ENCODE measurements around the gene RNF157.
A peak's percentile ranks its signal among the peaks of the same experiment; 100 is the strongest.
"Not testable (repeated sequence)": the region's sequence is repeated elsewhere in the genome, so short reads cannot be mapped to it uniquely, and the experiment has no call there.

RNF157 gene

DNA sequence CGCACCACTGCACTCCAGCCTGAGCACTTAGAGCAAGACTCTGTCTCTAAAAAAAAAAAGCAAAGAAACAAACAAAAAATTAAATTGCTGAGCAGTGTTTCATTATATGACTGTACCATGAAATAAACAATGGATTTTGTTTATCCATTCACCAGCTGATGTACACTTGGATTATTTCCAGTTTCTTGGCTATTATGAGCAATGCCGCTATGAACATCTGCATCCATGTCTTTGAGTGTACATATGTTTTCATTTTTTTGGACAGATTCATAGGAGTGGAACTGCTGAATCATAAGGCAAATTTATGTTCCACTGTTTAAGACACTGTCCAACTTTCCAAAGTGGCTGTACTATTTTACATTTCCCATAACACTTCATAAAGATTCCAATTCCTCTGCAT is 8.0 kb downstream of the RNF157 start:
- DNase-seq = no peak

DNA sequence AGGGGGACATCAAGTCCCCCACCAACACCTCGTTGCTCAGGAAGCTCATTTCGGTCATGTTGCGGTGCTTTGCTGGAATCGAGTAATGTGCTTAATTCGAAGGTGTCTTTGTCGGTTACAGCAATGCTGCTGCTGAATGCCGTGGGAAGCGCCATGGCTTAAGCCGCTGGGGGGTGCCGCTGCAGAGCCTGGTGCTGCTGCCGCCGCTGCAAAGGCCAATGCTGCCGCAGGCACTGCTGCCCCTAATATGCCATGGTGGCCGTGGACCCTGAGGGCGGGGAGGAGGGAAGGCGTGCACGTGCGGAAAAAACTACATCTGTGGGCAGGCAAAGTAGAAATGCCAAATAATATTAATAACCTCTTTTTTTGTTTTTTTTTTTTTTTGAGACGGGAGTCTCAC is 13.5 kb downstream of the RNF157 start:
- DNase-seq = not testable (repeated sequence)

DNA sequence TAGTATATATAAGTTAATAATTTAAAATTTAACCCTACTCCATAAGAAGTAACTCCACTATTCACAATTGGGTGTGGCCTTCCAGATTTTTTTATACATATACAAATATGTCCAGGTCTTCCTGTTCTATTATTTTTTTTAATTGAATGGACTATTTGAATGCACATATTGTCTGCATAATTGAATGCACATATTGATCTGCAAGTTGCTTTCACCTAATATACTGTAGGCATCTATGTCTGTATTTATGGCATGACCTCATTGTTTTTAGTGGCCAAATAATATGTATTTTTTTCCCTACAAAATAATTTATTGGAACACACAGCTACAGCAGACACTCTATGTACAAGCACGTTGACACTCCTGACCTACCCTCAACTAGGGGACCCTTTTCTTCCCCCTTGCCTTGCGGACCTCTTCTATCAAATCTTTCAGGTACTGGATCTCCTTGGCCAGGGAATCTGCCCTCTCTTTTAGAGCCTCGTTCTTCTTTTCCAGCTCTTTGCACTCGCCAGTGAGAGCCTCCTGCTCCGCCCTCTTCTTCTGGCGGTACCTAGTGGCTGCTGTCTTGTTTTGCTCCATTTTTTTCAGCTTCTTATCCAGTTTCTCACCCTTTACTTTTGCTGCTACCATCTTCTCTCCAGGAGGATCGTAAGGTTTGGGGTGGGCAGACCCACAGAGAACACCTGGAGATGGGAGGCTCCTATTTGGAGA is 14.8 kb downstream of the RNF157 start:
- DNase-seq = not testable (repeated sequence)

DNA sequence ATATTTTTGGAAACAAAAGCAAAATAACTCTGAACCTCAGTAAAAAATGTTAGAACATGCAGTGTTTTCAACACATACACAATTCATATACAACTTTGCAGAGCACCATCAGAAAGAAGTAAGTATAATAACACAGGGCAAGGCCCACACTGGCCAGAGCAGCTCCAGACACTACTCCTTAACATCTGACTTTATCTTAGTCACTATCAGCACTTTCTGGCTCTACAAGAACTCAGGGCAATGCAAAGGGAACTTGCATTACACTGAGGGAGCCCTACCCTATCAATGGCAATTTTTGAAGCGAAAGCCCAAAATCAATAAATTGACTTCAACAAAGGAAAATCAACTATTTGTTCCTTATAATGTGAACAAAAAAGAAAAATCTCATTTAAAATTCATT is 16.5 kb downstream of the RNF157 start:
- no peak for DNase-seq

DNA sequence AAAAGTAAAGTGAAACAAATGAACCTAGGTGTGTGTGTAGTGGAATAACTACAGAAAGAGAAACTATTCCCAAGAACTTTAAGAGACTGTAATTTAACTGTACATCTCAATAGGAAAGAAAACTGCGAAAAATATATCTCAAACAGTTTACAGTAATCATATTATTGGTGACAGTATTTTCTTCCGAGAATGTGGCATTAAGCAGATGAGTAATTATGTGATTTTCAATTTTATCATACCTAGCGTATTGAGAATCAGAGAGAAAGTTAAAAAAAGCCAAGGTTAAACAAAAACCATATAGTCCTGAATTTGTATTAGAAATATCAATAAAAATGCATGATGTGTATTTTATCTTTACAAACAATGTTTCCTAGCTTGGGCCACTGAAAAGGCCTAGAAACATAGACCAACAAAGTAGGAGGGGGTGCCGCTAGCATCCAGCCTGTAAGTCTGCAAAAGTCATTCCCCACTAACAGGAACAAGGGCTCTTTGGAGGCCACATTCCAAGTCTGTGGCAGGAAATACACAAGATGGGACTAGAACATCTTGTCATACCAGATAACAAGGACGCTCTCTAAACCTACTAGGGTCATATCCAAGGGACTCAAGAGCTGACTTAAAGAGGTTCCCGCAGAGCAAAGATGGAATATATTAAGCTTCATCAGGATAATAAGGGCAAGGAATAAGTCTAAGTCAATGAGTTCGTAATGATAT is 20.5 kb downstream of the RNF157 start:
- DNase-seq = no peak

DNA sequence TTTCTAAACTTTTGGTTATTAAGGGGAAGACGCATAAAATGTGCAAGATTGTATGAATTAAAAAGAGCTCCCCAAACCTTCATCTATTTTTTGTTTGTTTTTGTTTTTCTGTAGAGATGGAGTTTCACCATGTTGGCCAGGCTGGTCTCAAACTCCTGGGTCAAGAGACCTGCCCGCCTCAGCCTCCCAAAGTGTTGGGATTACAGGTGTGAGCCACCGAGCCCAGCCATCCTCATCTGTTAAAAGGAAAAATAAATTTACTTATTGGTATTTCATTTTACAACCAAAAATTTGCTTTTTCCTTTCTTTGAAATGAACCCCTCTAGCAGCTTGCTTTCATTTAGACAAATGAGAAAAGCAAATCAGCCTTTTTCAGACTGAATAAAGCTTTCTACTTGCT is 23.2 kb downstream of the RNF157 start:
- DNase-seq = no peak

DNA sequence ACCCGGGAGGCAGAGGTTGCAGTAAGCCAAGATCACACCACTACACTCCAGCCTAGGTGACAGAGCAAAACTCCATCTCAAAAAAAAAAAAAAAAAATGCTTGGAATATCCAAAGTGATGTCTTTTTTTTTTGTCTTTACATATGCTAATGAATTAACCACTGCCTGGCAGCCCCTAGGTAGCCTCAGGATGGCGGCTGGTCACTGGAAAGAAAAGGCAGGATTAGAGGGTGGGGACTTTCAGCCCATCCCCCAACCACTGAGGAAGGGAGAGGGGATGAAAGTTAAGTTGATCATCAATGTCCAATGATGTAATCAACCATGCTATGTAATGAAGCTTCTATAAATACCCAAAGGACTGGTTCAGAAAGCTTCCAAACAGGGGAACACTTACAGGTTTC is 26.8 kb downstream of the RNF157 start:
- no peak for DNase-seq

DNA sequence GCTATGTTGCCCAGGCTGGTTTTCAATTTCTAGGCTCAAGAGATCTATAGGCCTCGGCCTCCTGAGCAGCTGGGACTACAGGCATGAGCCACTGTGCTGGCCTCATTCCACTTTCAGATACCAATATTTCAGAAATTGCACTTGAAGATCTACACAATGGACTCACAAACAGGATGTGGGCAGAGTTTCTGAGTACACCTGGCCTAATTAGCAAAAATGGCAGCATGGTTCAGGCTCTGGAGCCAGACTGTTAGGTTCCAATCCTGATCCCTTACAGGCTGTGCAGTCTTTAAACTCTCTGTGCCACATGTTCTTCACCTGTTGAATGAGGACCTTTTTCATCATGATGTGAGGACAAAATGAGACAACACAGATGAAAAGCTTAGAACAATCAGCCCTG is 32.2 kb downstream of the RNF157 start:
- no peak for DNase-seq

DNA sequence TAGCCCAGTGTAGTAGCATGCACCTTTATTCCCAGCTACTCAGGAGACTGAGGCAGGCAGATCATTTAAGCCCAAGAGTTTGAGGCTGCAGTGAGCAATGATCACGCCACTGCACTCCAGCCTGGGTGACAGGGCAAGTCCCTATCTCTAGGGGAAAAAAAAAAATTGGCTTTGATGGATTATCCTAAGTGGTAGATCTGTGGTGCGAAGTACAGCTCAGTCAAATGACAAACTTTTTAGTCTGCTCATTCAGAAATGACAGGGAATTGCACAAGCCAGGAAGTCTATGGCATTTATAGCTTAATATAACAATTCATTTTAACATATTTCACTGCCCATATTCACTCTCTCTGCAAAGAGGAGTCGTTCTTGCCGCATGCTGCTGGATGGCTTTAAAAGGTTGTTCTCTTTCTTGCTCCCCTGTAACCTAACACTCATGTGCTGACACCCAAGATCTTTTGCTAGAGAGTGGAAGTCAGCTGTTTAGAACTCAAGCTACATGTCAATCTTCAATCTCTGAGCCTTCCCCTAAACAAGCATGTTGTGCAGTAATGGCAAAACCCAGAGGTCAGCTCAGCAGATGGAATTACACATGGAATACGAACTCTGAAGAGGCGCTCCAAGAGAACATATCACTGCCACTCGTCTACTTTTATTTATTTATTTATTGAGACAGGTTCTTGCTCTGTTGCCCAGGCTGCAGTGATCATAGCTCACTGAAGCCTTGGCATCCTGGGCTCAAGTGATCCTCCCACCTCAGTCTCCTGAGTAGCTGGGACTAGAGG is 32.8 kb downstream of the RNF157 start:
- DNase-seq = no peak

DNA sequence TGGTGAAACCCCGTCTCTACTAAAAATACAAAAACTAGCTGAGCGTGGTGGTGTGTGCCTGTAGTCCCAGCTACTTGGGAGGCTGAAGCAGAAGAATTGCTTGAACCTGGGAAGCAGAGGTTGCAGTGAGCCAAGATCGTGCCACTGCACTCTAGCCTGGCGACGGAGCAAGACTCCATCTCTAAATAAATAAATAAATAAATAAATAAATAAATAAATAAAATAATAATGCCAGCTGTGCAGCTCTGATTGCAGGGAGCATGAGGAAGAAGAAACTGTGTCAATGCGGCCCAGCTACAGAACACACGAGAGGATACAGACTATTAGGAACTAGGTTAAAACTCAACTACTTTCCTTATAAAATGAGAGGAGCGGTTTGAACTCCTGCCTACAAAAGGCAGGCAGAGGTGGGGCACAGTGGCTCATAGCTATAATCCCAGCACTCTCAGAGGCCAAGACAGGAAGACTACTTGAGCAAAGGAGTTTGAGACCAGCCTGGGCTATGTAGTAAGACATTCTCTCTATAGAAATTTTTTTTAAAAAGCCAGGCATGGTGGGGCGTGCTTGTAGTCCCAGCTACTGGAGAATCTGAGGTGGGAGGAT is 34.6 kb downstream of the RNF157 start:
- not testable (repeated sequence) for DNase-seq

DNA sequence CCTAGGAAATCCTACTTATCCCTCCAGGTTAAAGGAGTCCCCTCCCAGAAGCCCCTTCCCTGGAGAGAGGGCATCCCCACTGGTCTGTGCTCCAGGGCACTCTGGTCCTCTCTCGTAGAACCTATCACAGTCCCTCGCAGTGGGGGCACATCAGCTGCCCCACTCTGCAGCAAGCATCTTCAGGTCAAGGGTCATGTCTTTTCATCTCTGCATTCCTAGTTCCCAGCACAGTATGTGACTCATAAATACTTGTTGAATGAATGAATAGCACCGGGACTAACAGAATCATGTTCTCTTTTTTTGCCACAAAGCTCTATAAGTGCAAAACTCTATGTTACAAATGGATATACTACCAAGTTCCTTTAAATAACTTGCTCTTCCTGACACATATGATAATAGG is 36.0 kb downstream of the RNF157 start:
- DNase-seq = no peak

DNA sequence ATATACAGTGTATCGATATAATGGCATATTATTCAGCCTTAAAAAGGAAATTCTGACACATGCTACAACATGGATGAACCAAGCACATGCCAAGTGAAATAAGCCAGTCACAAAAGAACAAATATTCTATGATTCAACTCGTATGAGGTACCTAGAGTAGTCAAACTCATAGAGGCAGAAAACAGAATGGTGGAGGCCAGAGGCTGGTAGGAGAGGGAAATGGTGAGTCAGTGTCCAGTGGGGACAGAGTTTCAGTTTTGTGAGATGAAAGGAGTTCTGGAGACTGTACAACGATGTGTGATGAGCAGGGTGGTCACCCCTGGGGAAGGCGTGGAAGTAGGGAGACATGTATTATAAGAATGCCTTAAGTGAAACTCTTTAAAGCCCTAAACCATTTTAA is 39.9 kb downstream of the RNF157 start:
- no peak for DNase-seq

DNA sequence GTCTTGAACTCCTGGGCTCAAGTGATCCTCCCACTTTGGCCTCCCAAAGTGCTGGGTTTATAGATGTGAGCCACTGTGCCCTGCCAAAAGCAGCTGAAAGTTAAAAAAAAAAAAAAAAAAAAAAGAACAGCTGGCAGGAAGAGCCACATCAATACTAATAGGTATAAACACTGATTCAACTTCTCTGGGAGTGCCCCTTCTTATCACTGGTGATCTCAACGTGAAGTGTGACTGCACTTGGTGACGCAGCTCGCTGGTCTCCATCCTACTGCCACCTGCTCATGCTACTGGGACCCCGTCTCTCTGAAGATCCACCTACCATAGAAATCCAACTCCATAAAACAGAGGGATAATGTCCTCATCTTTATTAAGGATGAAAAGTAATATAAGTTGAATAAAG is 40.8 kb downstream of the RNF157 start:
- peak in 1 of 2 experiments; percentile 67 for DNase-seq

DNA sequence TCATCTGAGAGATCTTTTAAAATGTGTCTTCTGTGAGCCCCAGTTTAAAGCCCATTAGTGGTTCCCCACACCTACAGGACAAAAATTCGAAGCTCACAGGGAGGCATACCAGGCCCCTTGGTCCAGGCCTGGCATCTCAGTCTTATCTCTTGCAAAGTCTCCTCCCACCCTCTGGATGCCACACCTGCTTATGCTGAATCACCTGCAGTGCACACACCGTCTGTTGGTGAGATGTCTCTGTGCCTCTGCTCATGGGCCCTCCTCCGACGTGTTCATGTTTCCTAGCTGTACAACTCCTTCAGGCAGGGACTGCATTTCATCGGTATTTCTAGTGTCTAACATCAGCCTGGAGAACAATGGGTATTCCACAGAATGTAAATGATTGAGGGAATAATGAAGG is 41.6 kb downstream of the RNF157 start:
- no peak for DNase-seq

DNA sequence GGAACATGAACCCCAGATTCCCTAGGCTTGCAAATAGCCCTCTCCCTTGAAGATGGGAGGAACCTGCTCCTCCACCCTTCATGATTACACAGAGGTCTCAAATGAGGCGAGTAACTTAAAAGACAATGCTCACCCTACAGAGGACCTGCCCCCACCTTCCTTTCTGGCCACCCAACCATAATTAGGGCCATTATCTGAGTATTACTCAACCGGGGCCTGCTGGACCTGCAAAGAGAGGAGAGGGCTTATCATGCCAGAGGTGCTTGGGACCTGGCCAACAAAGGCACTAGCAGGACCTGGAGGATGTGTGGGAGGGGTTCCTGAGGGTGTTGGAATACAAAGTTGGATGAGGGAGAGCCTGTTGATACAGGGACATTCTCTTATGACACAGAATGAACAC is 42.4 kb downstream of the RNF157 start:
- DNase-seq = no peak

DNA sequence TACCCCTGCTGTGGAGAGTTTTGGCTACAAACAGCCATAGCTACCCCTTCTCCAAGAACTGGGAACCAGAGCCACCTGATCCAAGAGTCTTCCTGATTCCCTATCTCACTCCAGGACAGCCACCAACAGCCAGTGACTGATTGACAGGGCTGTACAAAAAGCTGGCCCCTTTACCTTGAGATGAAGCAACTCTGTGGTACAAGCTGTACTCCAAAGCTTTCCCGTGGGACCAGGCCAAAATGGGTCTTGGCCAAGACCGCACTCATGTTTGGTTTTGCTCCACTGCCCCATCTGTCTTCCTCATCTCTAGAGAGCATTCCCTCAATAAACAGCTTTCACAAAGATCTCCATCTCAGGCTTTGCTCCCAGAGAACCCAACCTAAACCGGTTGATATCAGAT is 43.6 kb downstream of the RNF157 start:
- no peak for DNase-seq

DNA sequence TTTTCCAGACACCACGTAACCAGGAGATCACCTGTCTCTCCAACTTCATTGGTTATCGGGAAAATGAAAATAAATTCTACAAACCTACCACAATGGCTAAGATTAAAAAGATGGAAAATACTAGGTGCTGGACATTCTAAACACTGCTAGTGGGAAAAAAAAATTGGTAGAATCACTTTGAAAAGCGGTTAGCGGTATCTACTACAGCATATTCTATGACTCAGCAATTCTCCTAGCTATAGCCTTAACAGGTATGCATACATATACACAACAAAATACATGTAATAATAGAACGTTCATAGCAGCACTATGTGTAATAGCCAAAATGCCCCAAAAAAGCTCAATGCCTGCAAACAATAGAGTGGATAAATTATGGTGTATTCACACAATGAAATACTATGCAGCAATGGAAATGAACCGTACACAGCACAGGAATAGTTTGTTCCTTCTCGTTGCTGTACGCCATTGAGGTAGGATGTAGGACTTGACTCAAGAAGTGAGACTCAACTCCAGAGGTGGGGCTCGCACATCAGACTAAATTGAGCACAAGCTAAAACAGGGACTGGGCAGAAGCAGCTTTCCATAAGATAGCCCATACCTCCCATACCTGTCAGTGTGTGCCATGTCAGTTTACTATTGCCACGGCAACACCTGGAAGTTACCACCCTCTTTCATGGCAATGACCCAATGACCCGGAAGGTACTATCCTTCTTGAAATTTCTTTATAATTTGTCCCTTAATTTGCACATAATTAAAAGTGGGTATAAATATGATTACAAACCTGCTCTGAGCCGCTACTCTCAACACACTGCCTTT is 44.8 kb downstream of the RNF157 start:
- DNase-seq = no peak

DNA sequence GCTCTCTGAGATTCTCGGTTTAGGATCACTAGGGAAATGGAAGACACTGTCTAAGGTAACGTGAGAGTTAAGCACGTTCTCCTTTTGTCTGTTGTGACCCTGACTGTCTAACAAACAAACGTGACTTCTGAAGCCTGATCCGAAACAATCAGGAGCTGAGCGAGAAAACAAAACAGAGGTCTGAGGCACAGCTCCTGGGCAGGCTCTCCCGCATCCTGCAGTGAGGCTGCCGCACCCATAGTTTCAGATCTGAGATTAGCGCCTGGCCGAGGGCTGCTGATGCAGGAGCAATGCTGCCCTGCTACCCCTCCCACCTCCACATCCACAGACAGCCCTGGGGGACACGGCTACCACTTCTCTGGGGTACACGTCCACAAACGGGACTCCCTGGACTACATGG is 46.7 kb downstream of the RNF157 start:
- DNase-seq = peak in 1 of 2 experiments; percentile 59

DNA sequence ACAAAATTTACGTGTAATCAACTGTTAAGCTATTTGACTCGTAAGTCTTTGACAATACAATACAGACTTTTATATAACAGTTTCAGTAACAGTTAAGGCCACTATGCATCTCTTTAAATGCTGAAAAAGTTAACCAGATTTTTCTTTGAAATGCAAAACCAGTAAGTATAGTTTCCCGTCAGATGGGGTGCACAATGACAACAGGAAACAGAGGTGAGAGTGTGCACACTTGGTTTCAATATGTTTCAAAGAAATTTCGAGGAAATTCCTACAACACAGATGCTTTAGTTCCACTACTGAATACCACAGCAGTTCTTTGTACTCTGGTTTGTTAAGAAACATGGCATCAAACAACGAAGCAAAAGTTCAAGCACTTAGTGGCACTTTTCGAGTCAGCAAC is 48.4 kb downstream of the RNF157 start:
- DNase-seq = no peak

DNA sequence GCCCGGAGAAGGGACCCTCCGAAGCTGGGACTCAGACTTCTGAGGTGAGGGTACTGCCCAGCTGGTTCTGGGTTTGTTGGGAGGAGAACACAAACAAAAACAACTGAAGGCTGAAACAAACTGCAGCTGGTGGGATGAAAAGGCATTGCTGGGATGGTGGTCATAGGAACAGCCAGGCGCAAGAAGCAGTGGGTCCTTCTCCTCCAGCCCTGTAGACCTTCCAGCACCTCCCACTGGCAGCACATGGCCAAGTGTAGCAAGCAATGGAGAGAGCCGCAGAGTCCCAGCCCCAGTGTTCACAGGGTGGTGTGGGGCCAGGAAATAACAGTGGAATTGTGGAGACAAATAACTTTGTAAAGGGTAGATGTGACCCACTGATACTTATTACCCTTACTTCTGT is 50.6 kb downstream of the RNF157 start:
- no peak for DNase-seq

DNA sequence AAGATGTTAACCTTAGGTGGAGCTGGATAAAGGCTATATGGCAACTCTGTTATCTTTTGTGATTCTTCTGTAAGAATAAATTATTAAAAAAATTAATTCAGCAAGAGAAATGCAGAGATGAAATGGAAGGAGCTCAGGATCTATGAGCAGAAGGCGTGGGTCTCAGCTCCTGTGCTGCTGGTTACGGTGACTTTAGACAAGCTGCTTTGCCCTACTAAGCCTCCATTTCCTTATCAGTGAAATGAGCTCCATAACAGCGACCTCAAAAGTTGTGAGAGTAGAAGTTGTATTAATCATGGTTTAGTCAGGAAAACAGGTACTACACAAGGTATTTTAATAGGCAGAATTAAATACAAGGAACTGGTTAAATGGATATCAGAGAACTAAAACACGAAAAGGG is 51.0 kb downstream of the RNF157 start:
- DNase-seq = no peak

DNA sequence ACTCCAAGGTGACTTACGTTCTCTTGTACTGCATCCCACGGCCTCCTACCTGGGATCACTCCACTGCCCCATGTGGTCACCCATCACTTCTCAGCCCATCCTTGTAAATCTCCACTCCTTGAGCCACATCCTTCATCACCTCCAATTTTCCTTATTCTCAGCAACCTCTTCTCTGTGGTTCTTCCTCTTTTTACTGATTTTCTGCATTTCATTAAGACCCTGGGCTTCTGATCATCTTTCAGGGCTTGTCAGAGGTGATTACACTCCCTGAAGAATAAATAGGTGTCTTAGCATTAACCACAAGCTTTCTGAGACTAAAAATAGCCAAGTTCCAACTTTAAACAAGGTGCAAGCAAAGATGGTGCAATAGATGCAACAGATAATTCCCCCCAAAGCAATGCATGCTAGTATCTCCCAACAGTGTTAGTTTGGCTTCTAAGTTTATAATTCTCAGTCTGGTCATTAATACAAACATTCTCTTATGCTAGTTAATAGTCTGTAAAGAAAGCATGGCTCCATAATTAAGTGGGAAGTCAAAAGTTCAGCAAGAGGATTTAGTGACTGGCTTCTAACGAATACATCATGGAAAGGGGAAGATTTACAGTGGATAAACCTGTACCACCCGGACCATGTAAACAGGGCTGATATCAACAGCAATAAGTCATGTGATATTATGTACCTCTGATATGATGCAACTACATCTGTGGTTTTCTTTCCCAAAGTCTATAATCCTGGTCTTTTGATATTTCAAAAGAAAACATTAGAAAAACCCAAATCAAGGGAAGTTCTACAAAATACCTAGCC is 51.9 kb downstream of the RNF157 start:
- DNase-seq = no peak
